B cell (primary cell): Measurements from ENCODE around the gene KIF1A. TPM values are rescaled to one million over a fixed set of nuclear protein-coding genes. Genes with fewer than 3 reads are reported as not detected.
"Not testable (repeated sequence)": the region's sequence is repeated elsewhere in the genome, so short reads cannot be mapped to it uniquely, and the experiment has no call there.

Experiments
- ATAC-seq: fragments of 200-7000 bp; cut with Tn5 transposase; one replicate; pipeline ENCODE4 v1.10.0; 2021; ENCODE audit warnings: low read depth, mild to moderate bottlenecking, moderate number of reproducible peaks, moderate library complexity
- CTCF ChIA-PET: fragments of 350-600 bp; sonication (Branson Sonifier 250); formaldehyde crosslinking; loops from one replicate; lab custom pipeline; 2021; ENCODE audit warnings: antibody characterized with exemption, inconsistent platforms; lab: Charles Lee
- POLR2A ChIA-PET: fragments of 350-600 bp; sonication (Branson Sonifier 250); formaldehyde crosslinking; loops from one replicate; lab custom pipeline; 2021; ENCODE audit warnings: antibody characterized with exemption; lab: Charles Lee
- DNase-seq: peaks from one replicate; pipeline ENCODE4 v3.0.0; 2013
- H2AFZ ChIP-seq: 2 replicates; pipeline ENCODE4 v1.6.1; 2012; ENCODE audit warnings: mild to moderate bottlenecking, low read depth, low read length; ENCODE audit not compliant: insufficient read depth, poor library complexity, severe bottlenecking
- H3K27ac ChIP-seq, 2 donors: 1 replicate in 1 of 2; 2 replicates in 1 of 2; pipeline ENCODE4 v1.5.1; 2012 to 2013; ENCODE audit warnings: low read length in 2 of 2, mild to moderate bottlenecking in 2 of 2, moderate library complexity in 1 of 2
- H3K27me3 ChIP-seq, 4 experiments: fragments of 200-600 bp in 1 of 4; sonication (generic) in 1 of 4; replicated peaks in 1 of 4; 1 replicate in 2 of 4; 2 replicates in 2 of 4; pipeline versions ENCODE4 v1.6.1 to v1.7.0; 2013 to 2016; ENCODE audit warnings: low read length in 3 of 4, mild to moderate bottlenecking in 2 of 4, mixed read lengths in 1 of 4, moderate library complexity in 1 of 4; ENCODE audit not compliant: insufficient read depth in 4 of 4, control insufficient read depth in 3 of 4; ENCODE audit errors: control extremely low read depth in 1 of 4
- H3K36me3 ChIP-seq, 2 experiments: replicated peaks in 1 of 2; 1 replicate in 1 of 2; 2 replicates in 1 of 2; pipeline versions ENCODE4 v1.6.1 to v1.7.1; 2013; ENCODE audit warnings: low read length in 1 of 2; ENCODE audit not compliant: insufficient read depth in 2 of 2, control insufficient read depth in 1 of 2; ENCODE audit errors: control extremely low read depth in 1 of 2, extremely low read depth in 1 of 2
- H3K4me1 ChIP-seq, 2 donors: fragments of 200-600 bp in 1 of 2; sonication (generic) in 1 of 2; 1 replicate in 1 of 2; 2 replicates in 1 of 2; pipeline versions ENCODE4 v1.5.1 to v1.6.1; 2013 to 2017; ENCODE audit warnings: low read length in 2 of 2; ENCODE audit not compliant: control insufficient read depth in 2 of 2, insufficient read depth in 2 of 2
- H3K4me2 ChIP-seq: replicated peaks from 2 replicates; pipeline ENCODE3; 2012; ENCODE audit warnings: mild to moderate bottlenecking, low read depth, low read length; ENCODE audit not compliant: poor library complexity, severe bottlenecking
- H3K4me3 ChIP-seq, 5 experiments: fragments of 200-600 bp in 1 of 5; sonication (generic) in 1 of 5; 1 replicate in 3 of 5; 2 replicates in 2 of 5; pipeline versions ENCODE4 v1.5.1 to v1.7.0; 2011 to 2016; ENCODE audit warnings: low read length in 4 of 5, mild to moderate bottlenecking in 4 of 5, low read depth in 2 of 5, control low read depth in 1 of 5, moderate library complexity in 1 of 5; ENCODE audit not compliant: insufficient read depth in 1 of 5; ENCODE audit errors: control extremely low read depth in 1 of 5, extremely low read depth in 1 of 5
- H3K79me2 ChIP-seq: fragments of 200-600 bp; sonication (generic); one replicate; pipeline ENCODE4 v1.6.0; 2016; ENCODE audit warnings: low read length; ENCODE audit not compliant: control insufficient read depth, insufficient read depth
- H3K9ac ChIP-seq: fragments of 200-600 bp; sonication (generic); 2 replicates; pipeline ENCODE4 v1.6.1; 2017; ENCODE audit warnings: mild to moderate bottlenecking, low read length, moderate library complexity
- H3K9me3 ChIP-seq, 3 donors: one replicate each; pipeline versions ENCODE4 v1.6.1 to v1.7.1; 2013; ENCODE audit warnings: low read length in 2 of 3; ENCODE audit not compliant: control insufficient read depth in 2 of 3, insufficient read depth in 1 of 3; ENCODE audit errors: control extremely low read depth in 1 of 3
- H4K20me1 ChIP-seq: 2 replicates; pipeline ENCODE4 v1.6.0; 2012; ENCODE audit warnings: mild to moderate bottlenecking, low read length; ENCODE audit not compliant: insufficient read depth, control insufficient read depth, poor library complexity, severe bottlenecking
- H3K27ac Mint-ChIP-seq: one replicate; pipeline ENCODE4 v1.8.0; 2021; ENCODE audit warnings: mixed read lengths
- H3K27me3 Mint-ChIP-seq: one replicate; pipeline ENCODE4 v1.8.0; 2021; ENCODE audit warnings: mixed read lengths
- H3K4me1 Mint-ChIP-seq: one replicate; pipeline ENCODE4 v1.8.0; 2021; ENCODE audit warnings: mixed read lengths
- H3K4me3 Mint-ChIP-seq: one replicate; pipeline ENCODE4 v1.8.0; 2021; ENCODE audit warnings: mixed read lengths
- H3K9me3 Mint-ChIP-seq: one replicate; pipeline ENCODE4 v1.8.0; 2022; ENCODE audit warnings: mixed read lengths; ENCODE audit not compliant: insufficient read depth
- WGBS: methylation state at CpG from one replicate; pipeline ENCODE4 v1.1.5; 2013; ENCODE audit warnings: missing lambda C conversion rate; ENCODE audit not compliant: insufficient coverage; 5-methylcytosine and 5-hydroxymethylcytosine counted together
- intact Hi-C: fragments of 100-400 bp; cut with micrococcal nuclease; formaldehyde crosslinking; loops from one replicate; pipeline ENCODE4 v1.10.0; 2022
- polyA plus RNA-seq: library from polyadenylated mRNA; depleted of rRNA; stranded (reverse); fragments of >200 nt; gene quantifications from 2 replicates; pipeline ENCODE4 v1.2.3, GENCODE V29; 2012
- total RNA-seq, 2 donors: library from RNA; stranded (reverse); fragments of 120-200 nt in 1 of 2; gene quantifications; 1 replicate in 1 of 2; 2 replicates in 1 of 2; pipeline versions ENCODE4 v1.2.3 to v1.2.4, GENCODE V29; 2013 to 2022

The KIF1A gene
- total and polyA plus RNA-seq, 2 donors (not counting 1 experiment from before 2014, with no cell fraction given): not detected

- H3K4me1 Mint-ChIP-seq, H3K27ac ChIP-seq, H3K9ac ChIP-seq, H3K27me3 ChIP-seq, H3K4me2 ChIP-seq, H2AFZ ChIP-seq, intact Hi-C loops, CTCF ChIA-PET, POLR2A ChIA-PET, H3K4me1 ChIP-seq, H3K4me3 ChIP-seq, H3K9me3 Mint-ChIP-seq, ATAC-seq, H3K9me3 ChIP-seq, H3K27ac Mint-ChIP-seq, H3K79me2 ChIP-seq, DNase-seq, H3K4me3 Mint-ChIP-seq, H3K36me3 ChIP-seq, H4K20me1 ChIP-seq: not testable (repeated sequence)
- H3K27me3 Mint-ChIP-seq: peaks cover 17% of the 10 kb centered on the region
- WGBS: no CpG with 5 or more reads among the region's 24 CpGs
These were observed 144.7 kb downstream of the KIF1A start for GRCh38 chr2:240675345-240675744.

DNA sequence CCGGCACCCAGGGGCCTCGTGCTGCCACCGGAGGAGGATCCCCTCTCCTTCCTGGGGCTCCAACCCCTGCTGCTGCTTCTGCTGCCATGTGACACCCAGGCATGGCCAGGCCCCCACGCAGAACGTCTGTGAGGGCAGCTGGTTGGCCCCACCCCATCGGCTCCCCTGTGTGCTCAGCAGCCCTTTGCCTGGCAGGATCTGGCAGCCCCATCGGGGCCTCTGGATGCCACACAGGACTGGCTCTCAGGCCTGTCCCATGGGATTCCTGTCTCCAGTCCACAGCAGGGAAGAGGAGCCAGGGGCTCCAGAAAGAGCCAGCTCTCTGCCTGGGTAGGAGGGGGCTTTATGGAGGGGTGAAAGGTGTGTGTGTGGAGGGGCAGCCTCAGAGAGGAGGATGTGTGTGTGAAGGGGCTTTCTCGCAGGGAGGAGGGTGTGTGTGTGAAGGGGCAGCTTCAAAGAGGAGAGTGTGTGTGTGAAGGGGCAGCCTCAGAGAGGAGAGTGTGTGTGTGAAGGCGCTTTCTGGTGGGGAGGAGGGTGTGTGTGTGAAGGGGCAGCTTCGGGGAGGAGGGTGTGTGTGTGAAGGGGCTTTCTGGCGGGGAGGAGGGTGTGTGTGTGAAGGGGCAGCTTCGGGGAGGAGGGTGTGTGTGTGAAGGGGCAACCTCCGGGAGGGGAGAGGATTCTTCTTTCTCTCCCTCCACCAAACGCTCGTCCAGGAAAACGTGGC lies 145.4 kb downstream of the KIF1A start:
- ATAC-seq, H3K9me3 ChIP-seq, DNase-seq, H3K9ac ChIP-seq, H2AFZ ChIP-seq, H3K4me1 ChIP-seq, POLR2A ChIA-PET, H3K27ac Mint-ChIP-seq, H3K9me3 Mint-ChIP-seq, H3K36me3 ChIP-seq, H3K27ac ChIP-seq, H3K79me2 ChIP-seq, H3K4me3 Mint-ChIP-seq, H3K4me3 ChIP-seq, intact Hi-C loops, CTCF ChIA-PET, H3K27me3 ChIP-seq, H4K20me1 ChIP-seq, H3K4me2 ChIP-seq, H3K4me1 Mint-ChIP-seq: not testable (repeated sequence)
- WGBS: 53% methylated on average over 5 of the region's 16 CpGs
- H3K27me3 Mint-ChIP-seq: peaks cover 21% of the 10 kb centered on the region
